Measurements from ENCODE around the gene CTTNBP2.

DNA sequence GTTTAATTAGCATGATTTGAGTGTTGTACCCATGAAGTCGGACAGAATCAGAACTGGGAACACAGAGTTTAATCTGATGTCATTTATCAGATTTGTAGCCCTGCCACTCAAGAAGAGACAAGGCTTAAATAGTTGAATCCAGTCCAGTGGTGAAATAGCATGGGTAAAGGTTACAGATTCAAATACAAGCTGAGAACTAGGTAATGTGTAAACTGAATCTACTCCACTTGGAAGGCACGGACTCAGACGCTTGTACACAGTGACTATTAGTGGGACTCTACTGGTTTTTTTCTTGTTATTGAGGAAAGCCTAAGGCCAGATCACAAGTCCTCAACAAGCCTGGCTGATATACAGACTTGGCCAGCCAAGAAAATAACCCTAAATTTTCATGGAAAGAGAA lies 142.9 kb downstream of the CTTNBP2 start:
- TF ChIP-seq GATA2 (IDR thresholded peaks at IDR 0.05; ENCODE audit: low read depth, low read length) (no peak), GATA3 (IDR thresholded peaks at IDR 0.05; ENCODE audit: low read depth, low read length) (no peak)

Data from SH-SY5Y (cell line).